ENCODE results near the gene MINK1. TPM values are rescaled to one million over a fixed set of nuclear protein-coding genes. Genes with fewer than 3 reads are reported as not detected.
A peak's percentile ranks its signal among the peaks of the same experiment; 100 is the strongest.

Gene MINK1
- total and polyA plus RNA-seq, 2 of the 8 experiments (the other 6 are each of a cell fraction or from before 2014, with no cell fraction given) = 26.9 to 77.7 TPM

DNA sequence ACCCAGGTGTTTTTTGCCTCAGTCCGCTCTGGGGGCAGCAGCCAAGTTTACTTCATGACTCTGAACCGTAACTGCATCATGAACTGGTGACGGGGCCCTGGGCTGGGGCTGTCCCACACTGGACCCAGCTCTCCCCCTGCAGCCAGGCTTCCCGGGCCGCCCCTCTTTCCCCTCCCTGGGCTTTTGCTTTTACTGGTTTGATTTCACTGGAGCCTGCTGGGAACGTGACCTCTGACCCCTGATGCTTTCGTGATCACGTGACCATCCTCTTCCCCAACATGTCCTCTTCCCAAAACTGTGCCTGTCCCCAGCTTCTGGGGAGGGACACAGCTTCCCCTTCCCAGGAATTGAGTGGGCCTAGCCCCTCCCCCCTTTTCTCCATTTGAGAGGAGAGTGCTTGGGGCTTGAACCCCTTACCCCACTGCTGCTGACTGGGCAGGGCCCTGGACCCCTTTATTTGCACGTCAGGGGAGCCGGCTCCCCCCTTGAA lies 64.1 kb downstream of the MINK1 start:
- no peak for TF ChIP-seq CREB1 (IDR thresholded peaks at IDR 0.05)
- TF ChIP-seq MAFK (IDR thresholded peaks at IDR 0.05; ENCODE audit: low read depth, low read length) = no peak
- no peak for TF ChIP-seq POLR2A (IDR thresholded peaks at IDR 0.05; ENCODE audit: control extremely low read depth in 1 of 2, low read depth in 2 of 2, low read length in 2 of 2)
- no peak for TF ChIP-seq TBP (IDR thresholded peaks at IDR 0.05; ENCODE audit: low read depth, low read length)
- TF ChIP-seq, protein P1, sequence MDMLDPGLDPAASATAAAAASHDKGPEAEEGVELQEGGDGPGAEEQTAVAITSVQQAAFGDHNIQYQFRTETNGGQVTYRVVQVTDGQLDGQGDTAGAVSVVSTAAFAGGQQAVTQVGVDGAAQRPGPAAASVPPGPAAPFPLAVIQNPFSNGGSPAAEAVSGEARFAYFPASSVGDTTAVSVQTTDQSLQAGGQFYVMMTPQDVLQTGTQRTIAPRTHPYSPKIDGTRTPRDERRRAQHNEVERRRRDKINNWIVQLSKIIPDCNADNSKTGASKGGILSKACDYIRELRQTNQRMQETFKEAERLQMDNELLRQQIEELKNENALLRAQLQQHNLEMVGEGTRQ (IDR thresholded peaks at IDR 0.05; ENCODE audit: low read length) = peak; percentile 22; the same call in 1 of the 2 replicates
- no peak for TF ChIP-seq PHF8 (conservative IDR thresholded peaks at IDR 0.05; ENCODE audit: low read depth, low read length)
- no peak for TF ChIP-seq POLR2AphosphoS5 (IDR thresholded peaks at IDR 0.05; ENCODE audit: low read depth, low read length)
- TF ChIP-seq KDM1A (IDR thresholded peaks at IDR 0.05; ENCODE audit: borderline replicate concordance, low read length) = no peak
- no peak overlapping the region for H2BK120ac ChIP-seq (replicated peaks; ENCODE audit: low read depth, low read length)
- 88% methylated on average over 7 of the region's 10 CpGs; no CpG with 5 or more reads in 1 of the 2 experiments for WGBS, 2 experiments (ENCODE audit: extremely low coverage in 1 of 2, insufficient coverage in 1 of 2, insufficient read length in 1 of 2, insufficient replicate concordance in 2 of 2, low coverage in 1 of 2, low lambda C conversion rate in 2 of 2, missing lambda C conversion rate in 1 of 2)
- CTCF ChIA-PET (ENCODE audit: partially characterized antibody) = interaction anchor here (0.7 to 3.2 kb wide), 16 partner anchors 8 to 153 kb away, joined by 3 to 17 read pairs (median 4); partner anchors contain the start of genes GLTPD2 and PLD2
- H4K8ac ChIP-seq (ENCODE audit: extremely low read depth, insufficient read depth, low read length) = no peak overlapping the region
- H3K14ac ChIP-seq (ENCODE audit: insufficient read length) = no peak overlapping the region
- H3K4me2 ChIP-seq (ENCODE audit: insufficient read depth in 1 of 2, low read depth in 2 of 2, low read length in 2 of 2) = no peak overlapping the region
- H3K4me3 ChIP-seq (ENCODE audit: extremely low read depth in 1 of 4, insufficient read depth in 2 of 4, low read depth in 3 of 4, low read length in 4 of 4) = no peak overlapping the region
- no peak overlapping the region for H2BK5ac ChIP-seq (ENCODE audit: low read depth, low read length)
- no peak overlapping the region for H3K9ac ChIP-seq (replicated peaks in 1 of 4; ENCODE audit: extremely low read depth in 1 of 4, low read depth in 3 of 4, low read length in 3 of 4)
- H3K18ac ChIP-seq (ENCODE audit: extremely low read depth, low read length) = no peak overlapping the region
- H3K9me3 ChIP-seq (ENCODE audit: insufficient read depth in 2 of 2, low read depth in 1 of 2, low read length in 1 of 2) = no peaks in the 10 kb centered on the region
- H3K27me3 ChIP-seq (replicated peaks in 1 of 4; ENCODE audit: control insufficient read depth in 3 of 4, extremely low read depth in 1 of 4, insufficient read depth in 3 of 4, low read length in 3 of 4) = 0 out of 7 replicates have a peak, but pooled peaks cover 0 to 2% (median 0%) of the 10 kb centered on the region in 4 experiments
- H3K79me2 ChIP-seq (ENCODE audit: control insufficient read depth in 1 of 2, insufficient read depth in 2 of 2, low read length in 2 of 2) = no peaks in the 10 kb centered on the region
- H4K91ac ChIP-seq (replicated peaks; ENCODE audit: insufficient read length, low read length) = no peak overlapping the region
- no peak overlapping the region for H2BK20ac ChIP-seq (ENCODE audit: low read length)
- POLR2A ChIA-PET (ENCODE audit: partially characterized antibody) = interaction anchor here (0.7 to 6.4 kb wide), 7 partner anchors 12 to 193 kb away, joined by 3 to 49 read pairs (median 4); partner anchors contain the start of genes PELP1, RNF167 and SLC25A11
- peaks cover 0 to 9% (median 3%) of the 10 kb centered on the region in 4 experiments; a peak in 5 of 7 replicates for H3K4me1 ChIP-seq (replicated peaks in 1 of 4; ENCODE audit: control insufficient read depth in 3 of 4, insufficient read depth in 4 of 4, low read length in 3 of 4)
- no peak overlapping the region for H2BK15ac ChIP-seq (ENCODE audit: low read length)
- H4K20me1 ChIP-seq (replicated peaks in 1 of 2; ENCODE audit: control insufficient read depth in 1 of 2, insufficient read depth in 2 of 2, low read length in 2 of 2) = peaks cover 0 to 10% of the 10 kb centered on the region in 2 experiments
- H3K27ac ChIP-seq (ENCODE audit: low read depth, low read length) = no peak overlapping the region
- H3K4ac ChIP-seq (replicated peaks; ENCODE audit: insufficient read length, low read depth, low read length) = no peak overlapping the region
- H3K36me3 ChIP-seq (ENCODE audit: control insufficient read depth in 2 of 4, insufficient read depth in 4 of 4, low read length in 3 of 4) = peaks cover 4 to 19% (median 17%) of the 10 kb centered on the region in 4 experiments; a peak in 7 of 8 replicates
- FAIRE-seq = no peak
- no peak overlapping the region for H3K56ac ChIP-seq (replicated peaks; ENCODE audit: insufficient read length, low read depth, low read length)
- H2AFZ ChIP-seq (ENCODE audit: low read length) = no peak overlapping the region
- no peak overlapping the region for H3K23ac ChIP-seq (ENCODE audit: insufficient read length)
- H3K23me2 ChIP-seq (ENCODE audit: low read depth, low read length) = peaks cover 3% of the 10 kb centered on the region; the same call in 1 of the 2 replicates
- no peak overlapping the region for H2BK12ac ChIP-seq (ENCODE audit: low read depth, low read length)
- DNase-seq (ENCODE audit: low read depth in 1 of 2, low spot score in 2 of 2) = no peak
- H2AK5ac ChIP-seq (ENCODE audit: low read depth, low read length) = no peak overlapping the region
- H4K5ac ChIP-seq (ENCODE audit: insufficient read length, low read depth, low read length) = no peak overlapping the region
- no peaks in the 10 kb centered on the region; the same call in 1 of the 2 replicates for H3K79me1 ChIP-seq (ENCODE audit: low read depth, low read length)
